CD4-positive, alpha-beta T cell (primary cell): Measurements from ENCODE around the gene FA2H. TPM values are rescaled to one million over a fixed set of nuclear protein-coding genes. Genes with fewer than 3 reads are reported as not detected.
A peak's percentile ranks its signal among the peaks of the same experiment; 100 is the strongest.
"Not testable (repeated sequence)": the region's sequence is repeated elsewhere in the genome, so short reads cannot be mapped to it uniquely, and the experiment has no call there.

Experiments used
- ATAC-seq: fragments of 200-7000 bp; cut with Tn5 transposase; one replicate; pipeline ENCODE4 v1.10.0; 2022; ENCODE audit warnings: mild to moderate bottlenecking; ENCODE audit not compliant: poor library complexity
- CTCF ChIA-PET: fragments of 350-600 bp; sonication (Branson Sonifier 250); formaldehyde crosslinking; loops from one replicate; lab custom pipeline; 2021; ENCODE audit warnings: antibody characterized with exemption, inconsistent platforms; lab: Charles Lee
- POLR2A ChIA-PET: fragments of 350-600 bp; sonication (Branson Sonifier 250); formaldehyde crosslinking; loops from one replicate; lab custom pipeline; 2021; ENCODE audit warnings: antibody characterized with exemption, inconsistent platforms; lab: Charles Lee
- DNase-seq, 14 experiments: peaks; one replicate each; pipeline ENCODE4 v3.0.0-alpha.2; 2013 to 2020; ENCODE audit warnings: mixed read lengths in 2 of 14
- H3K27ac ChIP-seq, 2 donors: one replicate each; pipeline versions ENCODE4 v1.5.1 to v1.7.0; 2013; ENCODE audit warnings: low read length in 2 of 2, low read depth in 1 of 2, mild to moderate bottlenecking in 1 of 2
- H3K27me3 ChIP-seq, 2 experiments: 1 replicate in 1 of 2; 2 replicates in 1 of 2; pipeline versions ENCODE4 v1.6.1 to v1.7.0; 2013; ENCODE audit warnings: low read length in 2 of 2, control low read depth in 1 of 2, mild to moderate bottlenecking in 1 of 2, moderate library complexity in 1 of 2; ENCODE audit not compliant: insufficient read depth in 2 of 2, control insufficient read depth in 1 of 2
- H3K36me3 ChIP-seq: one replicate; pipeline ENCODE4 v1.6.1; 2013; ENCODE audit warnings: low read length, control low read depth; ENCODE audit not compliant: insufficient read depth
- H3K4me1 ChIP-seq: one replicate; pipeline ENCODE4 v1.6.1; 2013; ENCODE audit warnings: low read length, control low read depth; ENCODE audit not compliant: insufficient read depth
- H3K4me3 ChIP-seq: one replicate; pipeline ENCODE4 v1.5.1; 2013; ENCODE audit warnings: mild to moderate bottlenecking, low read length, moderate library complexity
- H3K9me3 ChIP-seq, 2 experiments: 1 replicate in 1 of 2; 2 replicates in 1 of 2; pipeline versions ENCODE4 v1.6.1 to v1.7.0; 2013; ENCODE audit warnings: low read length in 2 of 2, mild to moderate bottlenecking in 2 of 2, control low read depth in 1 of 2, moderate library complexity in 1 of 2; ENCODE audit not compliant: control insufficient read depth in 1 of 2, insufficient read depth in 1 of 2
- H3K27ac Mint-ChIP-seq: one replicate; pipeline ENCODE4 v1.8.0; 2020; ENCODE audit warnings: mixed read lengths
- H3K27me3 Mint-ChIP-seq: one replicate; pipeline ENCODE4 v1.8.0; 2021; ENCODE audit warnings: mixed read lengths
- H3K36me3 Mint-ChIP-seq: one replicate; pipeline ENCODE4 v1.8.0; 2021; ENCODE audit warnings: low read depth, mixed read lengths
- H3K4me1 Mint-ChIP-seq: one replicate; pipeline ENCODE4 v1.8.0; 2021; ENCODE audit warnings: low read depth, mixed read lengths
- H3K4me3 Mint-ChIP-seq: one replicate; pipeline ENCODE4 v1.8.0; 2020; ENCODE audit warnings: mild to moderate bottlenecking, mixed read lengths
- H3K9me3 Mint-ChIP-seq: one replicate; pipeline ENCODE4 v1.8.0; 2020; ENCODE audit warnings: mixed read lengths
- CTCF ChIP-seq: fragments of 200-600 bp; IDR thresholded peaks from one replicate; pipeline ENCODE4 v1.8.0; 2022; ENCODE audit warnings: antibody characterized with exemption, mild to moderate bottlenecking
- intact Hi-C, 2 experiments: fragments of 100-400 bp; cut with DNase I in 1 of 2; cut with micrococcal nuclease in 1 of 2; formaldehyde crosslinking; loops; one replicate each; pipeline versions ENCODE4 v1.15.1 to v1.9.0; 2023 to 2025; cut with DNase I, micrococcal nuclease
- total RNA-seq, 174 experiments: library from RNA in 2 of 174; stranded (reverse) in 2 of 174; gene quantifications; one replicate each; pipeline ENCODE4 v1.2.3 and lab custom pipeline; 2021 to 2026

Gene FA2H
- total RNA-seq, 2 experiments from 2014 or later: not detected

DNA sequence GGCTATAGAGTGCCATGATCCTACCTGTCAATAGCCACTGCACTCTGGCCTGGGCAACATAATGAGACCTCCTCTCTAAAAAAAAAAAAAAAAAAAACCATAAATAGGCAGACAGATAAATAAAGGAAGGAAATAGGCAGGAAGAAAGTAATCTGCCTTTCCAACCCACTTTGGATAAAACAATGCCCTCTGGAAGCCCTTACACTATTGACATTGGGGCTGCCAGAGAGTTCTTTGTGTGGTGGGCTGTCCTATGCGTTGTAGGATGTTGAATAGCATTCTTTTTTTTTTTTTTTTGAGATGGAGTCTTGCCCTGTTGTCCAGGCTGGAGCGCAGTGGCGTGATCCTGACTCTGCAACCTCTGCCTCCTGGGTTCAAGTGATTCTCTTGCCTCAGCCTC, 100.7 kb downstream of the FA2H start:
- intact Hi-C loops: no loop called here
- H3K27ac ChIP-seq: no peak overlapping the region
- no peaks in the 10 kb centered on the region for H3K27me3 ChIP-seq
- Mint-ChIP-seq H3K9me3 (no peaks in the 10 kb centered on the region), H3K36me3 (peaks cover 67% of the 10 kb centered on the region), H3K27ac (no peak overlapping the region), H3K4me3 (no peak overlapping the region), H3K4me1 (no peaks in the 10 kb centered on the region), H3K27me3 (no peaks in the 10 kb centered on the region)
- CTCF ChIA-PET: no interaction called here
- peaks cover 61% of the 10 kb centered on the region for H3K36me3 ChIP-seq
- ATAC-seq: no peak
- TF ChIP-seq CTCF: no peak
- POLR2A ChIA-PET: no interaction called here
- H3K4me1 ChIP-seq: no peaks in the 10 kb centered on the region
- H3K9me3 ChIP-seq: no peaks in the 10 kb centered on the region
- no peak overlapping the region for H3K4me3 ChIP-seq
- DNase-seq: no peak

DNA sequence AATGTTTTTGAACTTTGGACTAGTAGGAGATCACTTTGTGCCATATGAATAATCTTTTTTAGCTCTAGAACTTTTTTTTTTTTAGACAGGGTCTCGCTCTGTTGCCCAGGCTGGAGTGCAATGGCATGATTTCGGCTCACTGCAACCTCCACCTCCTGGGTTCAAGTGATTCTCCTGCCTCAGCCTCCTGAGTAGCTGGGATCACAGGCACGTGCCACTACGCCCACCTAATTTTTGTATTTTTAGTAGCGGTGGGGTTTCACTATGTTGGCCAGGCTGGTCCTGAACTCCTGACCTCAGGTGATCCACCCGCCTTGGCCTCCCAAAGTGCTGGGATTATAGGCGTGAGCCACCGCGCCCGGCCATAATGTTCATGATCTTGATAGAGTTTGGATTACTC, 105.7 kb downstream of the FA2H start:
- CTCF ChIA-PET: interaction anchor here (0.5 kb wide), 1 partner anchor 35 kb away, joined by 4 read pairs; no protein-coding TSS in a partner anchor
- H3K9me3 ChIP-seq, DNase-seq, H3K27me3 ChIP-seq, H3K27me3 Mint-ChIP-seq, H3K9me3 Mint-ChIP-seq, H3K27ac Mint-ChIP-seq, H3K27ac ChIP-seq, H3K4me3 ChIP-seq, ATAC-seq: not testable (repeated sequence)
- Histone ChIP-seq H3K36me3 (peaks cover 30% of the 10 kb centered on the region), H3K4me1 (peaks cover 30% of the 10 kb centered on the region)
- Mint-ChIP-seq H3K4me3 (peak overlapping the region; percentile 62), H3K4me1 (peaks cover 23% of the 10 kb centered on the region), H3K36me3 (peaks cover 43% of the 10 kb centered on the region)
- intact Hi-C loops: loop anchor here (5.0 to 10.0 kb wide), 6 partner anchors 33 to 976 kb away; partner anchors contain the start of genes MLKL (in 2 of the 2), CFDP1 (in 1 of the 2), KARS1 (in 1 of the 2) and TERF2IP (in 1 of the 2)
- POLR2A ChIA-PET: interaction anchor here (0.5 to 0.6 kb wide), 2 partner anchors 37 to 68 kb away, joined by 3 to 7 read pairs; no protein-coding TSS in a partner anchor

- Mint-ChIP-seq H3K9me3 (no peaks in the 10 kb centered on the region), H3K36me3 (peaks cover 44% of the 10 kb centered on the region), H3K27me3 (no peaks in the 10 kb centered on the region), H3K4me1 (peaks cover 37% of the 10 kb centered on the region), H3K27ac (peak overlapping the region; percentile 95), H3K4me3 (peak overlapping the region; percentile 99)
- DNase-seq (peak in 10 of 14 experiments; percentile 4 to 46 (median 21)), ATAC-seq (no peak)
- Histone ChIP-seq H3K27me3 (no peaks in the 10 kb centered on the region), H3K4me1 (peaks cover 38% of the 10 kb centered on the region), H3K36me3 (peaks cover 36% of the 10 kb centered on the region), H3K4me3 (peak overlapping the region; percentile 93), H3K9me3 (no peaks in the 10 kb centered on the region), H3K27ac (no peak overlapping the region)
- no peak for TF ChIP-seq CTCF
- CTCF ChIA-PET: interaction anchor here (0.7 to 1.5 kb wide), 3 partner anchors 16 to 61 kb away, joined by 3 to 5 read pairs (median 4); partner anchors contain the start of gene GLG1
- POLR2A ChIA-PET: interaction anchor here (0.6 to 2.8 kb wide), 18 partner anchors 9 to 981 kb away, joined by 3 to 34 read pairs (median 6); partner anchors contain the start of genes ADAT1, GABARAPL2, GLG1 and KARS1
- intact Hi-C loops: loop anchor here (2.0 to 10.0 kb wide), 8 partner anchors 35 to 978 kb away; partner anchors contain the start of genes MLKL (in 2 of the 2), CFDP1 (in 1 of the 2), GABARAPL2 (in 1 of the 2) and GLG1 (in 1 of the 2)
Measured at GRCh38 chr16:74667255-74667700, 107.3 kb downstream of the FA2H start.
